Stimulated activated CD8-positive, alpha-beta memory T cell treated with anti-CD3 and anti-CD28 coated beads, Interleukin-7, amount 100 ng/mL, for 24 hours (primary cell): ENCODE measurements around the gene TIMP3.

Experiments
- DNase-seq: peaks from one replicate; pipeline ENCODE4 v3.0.0-alpha.2; 2020; ENCODE audit warnings: low read depth

Gene TIMP3

GRCh38 chr22:32882774-32883530, 81.4 kb downstream of the TIMP3 start:
- DNase-seq, result no peak

GRCh38 chr22:32887324-32887980, 85.9 kb downstream of the TIMP3 start:
- no peak for DNase-seq

GRCh38 chr22:32888976-32889375, 87.5 kb downstream of the TIMP3 start:
- no peak for DNase-seq

- no peak for DNase-seq
These were observed 95.4 kb downstream of the TIMP3 start for GRCh38 chr22:32896891-32897290.

- no peak for DNase-seq
These were observed 95.9 kb downstream of the TIMP3 start for GRCh38 chr22:32897400-32897799.

DNA sequence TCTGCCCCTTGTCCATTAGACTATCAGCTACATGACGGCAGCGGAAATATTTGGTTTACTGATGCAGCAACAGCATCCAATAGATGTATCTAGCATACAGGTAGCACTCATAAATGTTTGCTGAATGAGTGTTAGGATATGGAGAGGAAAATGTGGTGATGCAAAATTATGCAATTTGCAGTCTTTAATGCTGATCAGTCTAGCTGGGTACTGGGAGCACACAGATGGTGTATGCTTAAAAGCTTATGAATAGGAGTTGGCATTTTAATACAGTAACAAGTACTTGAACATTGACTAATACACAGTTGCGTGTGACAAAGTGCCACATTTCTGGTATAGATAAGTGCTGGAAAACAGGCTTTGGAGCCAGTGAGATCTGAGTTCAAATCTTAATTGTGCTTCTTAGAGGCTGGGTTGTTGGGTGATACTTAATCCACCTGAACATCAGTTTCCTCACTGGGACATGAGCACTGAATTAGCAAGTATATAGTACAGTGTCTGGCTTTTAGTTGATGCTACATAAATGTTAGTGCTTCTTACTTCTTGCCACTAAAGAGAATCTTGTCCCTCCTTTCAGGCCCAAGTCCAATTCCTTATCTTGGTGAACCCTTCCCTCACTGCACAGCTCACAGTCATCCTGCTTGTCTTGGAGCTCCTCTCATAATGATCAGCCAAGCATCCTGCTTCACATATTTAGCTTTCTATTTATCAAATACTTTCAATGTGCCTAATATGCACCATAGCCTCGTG, 99.6 kb downstream of the TIMP3 start:
- no peak for DNase-seq

GRCh38 chr22:32901925-32902324, 100.4 kb downstream of the TIMP3 start:
- no peak for DNase-seq

DNA sequence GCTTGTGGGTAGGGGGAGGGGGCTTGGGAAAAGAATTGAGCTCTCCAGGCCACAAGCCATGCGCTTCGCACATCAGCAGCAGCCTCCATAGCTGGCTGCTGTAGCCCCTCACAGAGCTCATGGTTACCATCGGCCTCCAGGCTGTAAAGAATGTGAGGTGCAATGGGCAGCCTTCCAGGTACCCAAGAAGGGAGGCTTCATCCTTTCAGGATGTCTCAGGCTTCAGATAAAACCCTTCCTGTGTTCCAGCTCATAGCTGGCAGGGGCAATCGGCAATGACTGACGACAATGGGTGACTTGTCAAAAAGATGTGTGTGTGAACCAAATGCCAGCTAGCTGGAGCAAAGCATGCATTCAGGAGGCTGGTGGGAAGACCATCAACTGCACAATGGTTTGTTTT, 102.0 kb downstream of the TIMP3 start:
- DNase-seq, result no peak

- no peak for DNase-seq
These were observed 102.5 kb downstream of the TIMP3 start for GRCh38 chr22:32904044-32904443.

- DNase-seq, result no peak
These were observed 103.9 kb downstream of the TIMP3 start for GRCh38 chr22:32905400-32905799.

- DNase-seq, result no peak
These were observed 108.3 kb downstream of the TIMP3 start for GRCh38 chr22:32909581-32910428.

GRCh38 chr22:32910429-32910772, 108.9 kb downstream of the TIMP3 start:
- no peak for DNase-seq

GRCh38 chr22:32911503-32911902, 110.0 kb downstream of the TIMP3 start:
- no peak for DNase-seq
